Measurements from ENCODE around the gene C2orf42.

DNA sequence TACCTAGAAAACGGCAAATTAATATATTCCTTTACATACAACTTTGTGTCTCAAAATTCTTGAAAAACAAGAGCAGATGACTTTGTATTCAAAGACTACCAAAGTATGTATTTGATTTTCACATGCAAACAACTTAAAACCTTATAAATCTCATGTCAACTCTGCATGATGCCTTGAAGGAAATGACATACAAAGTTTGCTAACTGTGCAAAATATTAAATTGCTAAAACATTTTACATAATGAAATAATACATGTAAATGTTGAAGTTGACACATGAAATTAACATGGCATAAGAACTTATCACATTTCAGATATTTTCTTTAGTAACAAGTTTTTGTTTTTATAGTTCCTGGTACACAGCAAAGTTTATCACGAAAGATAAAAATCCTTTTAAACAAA lies 20.8 kb upstream of the C2orf42 start:
- TF ChIP-seq, protein P1, sequence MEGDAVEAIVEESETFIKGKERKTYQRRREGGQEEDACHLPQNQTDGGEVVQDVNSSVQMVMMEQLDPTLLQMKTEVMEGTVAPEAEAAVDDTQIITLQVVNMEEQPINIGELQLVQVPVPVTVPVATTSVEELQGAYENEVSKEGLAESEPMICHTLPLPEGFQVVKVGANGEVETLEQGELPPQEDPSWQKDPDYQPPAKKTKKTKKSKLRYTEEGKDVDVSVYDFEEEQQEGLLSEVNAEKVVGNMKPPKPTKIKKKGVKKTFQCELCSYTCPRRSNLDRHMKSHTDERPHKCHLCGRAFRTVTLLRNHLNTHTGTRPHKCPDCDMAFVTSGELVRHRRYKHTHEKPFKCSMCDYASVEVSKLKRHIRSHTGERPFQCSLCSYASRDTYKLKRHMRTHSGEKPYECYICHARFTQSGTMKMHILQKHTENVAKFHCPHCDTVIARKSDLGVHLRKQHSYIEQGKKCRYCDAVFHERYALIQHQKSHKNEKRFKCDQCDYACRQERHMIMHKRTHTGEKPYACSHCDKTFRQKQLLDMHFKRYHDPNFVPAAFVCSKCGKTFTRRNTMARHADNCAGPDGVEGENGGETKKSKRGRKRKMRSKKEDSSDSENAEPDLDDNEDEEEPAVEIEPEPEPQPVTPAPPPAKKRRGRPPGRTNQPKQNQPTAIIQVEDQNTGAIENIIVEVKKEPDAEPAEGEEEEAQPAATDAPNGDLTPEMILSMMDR (conservative IDR thresholded peaks at IDR 0.05; ENCODE audit: low read length): no peak
- TF ChIP-seq EZH2phosphoT487 (IDR thresholded peaks at IDR 0.05; ENCODE audit: borderline replicate concordance): no peak

Measured in Loucy (cell line).